PC-3 (cell line): ENCODE data around the gene OR2AG1. TPM values are rescaled to one million over a fixed set of nuclear protein-coding genes. Genes with fewer than 3 reads are reported as not detected.

Experiments
- ATAC-seq: fragments of 200-7000 bp; cut with Tn5 transposase; 2 replicates; pipeline ENCODE4 v1.9.1; 2020; ENCODE audit warnings: mild to moderate bottlenecking, moderate library complexity
- BruUV-seq: library from RNA; stranded (reverse); fragments of 400-500 nt; replicated peaks from 2 replicates; lab custom pipeline; 2021; lab: Mats Ljungman, UMichigan
- CTCF ChIA-PET: fragments of 300-600 bp; sonication (Branson Sonifier 250); formaldehyde crosslinking; loops from one replicate; lab custom pipeline; 2022; ENCODE audit warnings: antibody characterized with exemption; lab: Charles Lee
- POLR2A ChIA-PET: fragments of 300-600 bp; sonication (Branson Sonifier 250); formaldehyde crosslinking; loops from one replicate; lab custom pipeline; 2022; ENCODE audit warnings: antibody characterized with exemption; ENCODE audit not compliant: unreplicated experiment; lab: Charles Lee
- DNase-seq: peaks from one replicate; pipeline ENCODE4 v3.0.0-alpha.2; 2015
- H2AFZ ChIP-seq: fragments of 300-600 bp; sonication (generic); 2 replicates; pipeline ENCODE4 v1.6.0; 2016; ENCODE audit warnings: antibody characterized with exemption, low read length
- H3F3A ChIP-seq: fragments of 300-600 bp; sonication (generic); one replicate; pipeline ENCODE4 v1.6.0; 2017; ENCODE audit warnings: antibody characterized with exemption, low read length, control low read depth, mild to moderate bottlenecking; ENCODE audit not compliant: unreplicated experiment
- H3K27ac ChIP-seq: fragments of 300-600 bp; sonication (generic); 2 replicates; pipeline ENCODE4 v1.5.1; 2016; ENCODE audit warnings: mild to moderate bottlenecking, low read length
- H3K27me3 ChIP-seq: fragments of 300-600 bp; sonication (generic); 2 replicates; pipeline ENCODE4 v1.6.1; 2016; ENCODE audit warnings: low read length, mixed read lengths
- H3K36me3 ChIP-seq: fragments of 300-600 bp; sonication (generic); 2 replicates; pipeline ENCODE4 v1.6.1; 2016; ENCODE audit warnings: low read depth, mixed run types, low read length, mixed read lengths
- H3K4me1 ChIP-seq: fragments of 300-600 bp; sonication (generic); 2 replicates; pipeline ENCODE4 v1.5.1; 2016; ENCODE audit warnings: low read length; ENCODE audit not compliant: insufficient read depth
- H3K4me2 ChIP-seq: fragments of 300-600 bp; sonication (generic); 2 replicates; pipeline ENCODE4 v1.6.0; 2016; ENCODE audit warnings: low read length
- H3K4me3 ChIP-seq: fragments of 300-600 bp; sonication (generic); 2 replicates; pipeline ENCODE4 v1.5.1; 2016; ENCODE audit warnings: mild to moderate bottlenecking, low read length, mixed read lengths
- H3K79me2 ChIP-seq: fragments of 300-600 bp; sonication (generic); 2 replicates; pipeline ENCODE4 v1.6.1; 2017; ENCODE audit warnings: low read length, mixed read lengths
- H3K9ac ChIP-seq: fragments of 300-600 bp; sonication (generic); 2 replicates; pipeline ENCODE4 v1.6.0; 2016; ENCODE audit warnings: mild to moderate bottlenecking, low read length
- H3K9me2 ChIP-seq: fragments of 300-600 bp; sonication (generic); replicated peaks from 2 replicates; pipeline ENCODE4 v1.6.1; 2016; ENCODE audit warnings: mixed run types, low read length, mixed read lengths
- H3K9me3 ChIP-seq: fragments of 300-600 bp; sonication (generic); 2 replicates; pipeline ENCODE4 v1.6.1; 2016; ENCODE audit warnings: low read length, mixed read lengths
- H4K20me1 ChIP-seq: fragments of 300-600 bp; sonication (generic); 2 replicates; pipeline ENCODE4 v1.6.1; 2016; ENCODE audit warnings: low read length, mixed read lengths
- EZH2 ChIP-seq: fragments of 300-600 bp; sonication (generic); IDR thresholded peaks from one replicate; pipeline ENCODE4 v1.6.1; 2017; ENCODE audit warnings: antibody characterized with exemption, mild to moderate bottlenecking, low read length; ENCODE audit not compliant: unreplicated experiment
- EZH2phosphoT487 ChIP-seq: fragments of 300-600 bp; sonication (generic); IDR thresholded peaks from 2 replicates; pipeline ENCODE4 v1.6.1; 2018; ENCODE audit warnings: mild to moderate bottlenecking, antibody characterized with exemption, low read length, borderline replicate concordance
- intact Hi-C: fragments of 100-400 bp; cut with micrococcal nuclease; formaldehyde crosslinking; loops from 2 replicates; pipeline ENCODE4 v1.9.0; 2023
- total RNA-seq: library from RNA; depleted of rRNA; stranded (reverse); fragments of >200 nt; gene quantifications from 2 replicates; pipeline ENCODE4 v1.2.3, GENCODE V29; 2014; rRNA removed
- TF ChIP-seq, protein P1 (sequence below): fragments of 300-600 bp; sonication (generic); conservative IDR thresholded peaks from 2 replicates; pipeline ENCODE4 v1.5.1; 2017; ENCODE audit warnings: antibody characterized with exemption, low read depth, mild to moderate bottlenecking, low read length

The OR2AG1 gene
- total RNA-seq, 1 experiment from 2014 or later = not detected

DNA sequence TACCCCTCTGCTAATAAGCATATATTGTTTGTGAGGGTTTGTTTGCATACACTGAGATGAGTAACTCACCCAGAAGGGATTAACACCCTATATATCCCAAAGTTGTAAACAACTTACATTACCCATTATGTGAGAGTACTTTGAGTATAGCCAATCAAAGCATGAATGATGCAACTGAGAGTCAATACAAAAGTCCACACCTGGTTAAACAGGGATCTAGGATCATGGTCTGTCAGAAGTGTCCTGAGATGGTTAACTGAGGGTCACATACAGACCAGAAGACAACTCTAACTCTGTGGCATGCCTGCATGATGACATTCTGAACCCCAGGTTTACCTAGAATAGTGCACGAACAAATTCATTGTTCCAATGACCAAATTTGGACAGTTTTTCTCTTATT, 45.3 kb downstream of the OR2AG1 start:
- H3F3A ChIP-seq = no peaks in the 10 kb centered on the region
- H3K36me3 ChIP-seq = no peaks in the 10 kb centered on the region
- CTCF ChIA-PET = interaction anchor here (0.6 kb wide), 1 partner anchor 92 kb away, joined by 5 read pairs; no protein-coding TSS in a partner anchor
- H2AFZ ChIP-seq = no peak overlapping the region
- no peak for DNase-seq
- BruUV-seq = no TSS peak
- no peaks in the 10 kb centered on the region for H4K20me1 ChIP-seq
- H3K9ac ChIP-seq = no peak overlapping the region
- ATAC-seq = no peak
- H3K27me3 ChIP-seq = no peaks in the 10 kb centered on the region
- TF ChIP-seq EZH2phosphoT487 = no peak
- TF ChIP-seq, protein P1, sequence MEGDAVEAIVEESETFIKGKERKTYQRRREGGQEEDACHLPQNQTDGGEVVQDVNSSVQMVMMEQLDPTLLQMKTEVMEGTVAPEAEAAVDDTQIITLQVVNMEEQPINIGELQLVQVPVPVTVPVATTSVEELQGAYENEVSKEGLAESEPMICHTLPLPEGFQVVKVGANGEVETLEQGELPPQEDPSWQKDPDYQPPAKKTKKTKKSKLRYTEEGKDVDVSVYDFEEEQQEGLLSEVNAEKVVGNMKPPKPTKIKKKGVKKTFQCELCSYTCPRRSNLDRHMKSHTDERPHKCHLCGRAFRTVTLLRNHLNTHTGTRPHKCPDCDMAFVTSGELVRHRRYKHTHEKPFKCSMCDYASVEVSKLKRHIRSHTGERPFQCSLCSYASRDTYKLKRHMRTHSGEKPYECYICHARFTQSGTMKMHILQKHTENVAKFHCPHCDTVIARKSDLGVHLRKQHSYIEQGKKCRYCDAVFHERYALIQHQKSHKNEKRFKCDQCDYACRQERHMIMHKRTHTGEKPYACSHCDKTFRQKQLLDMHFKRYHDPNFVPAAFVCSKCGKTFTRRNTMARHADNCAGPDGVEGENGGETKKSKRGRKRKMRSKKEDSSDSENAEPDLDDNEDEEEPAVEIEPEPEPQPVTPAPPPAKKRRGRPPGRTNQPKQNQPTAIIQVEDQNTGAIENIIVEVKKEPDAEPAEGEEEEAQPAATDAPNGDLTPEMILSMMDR = no peak
- TF ChIP-seq EZH2 = no peak
- intact Hi-C loops = no loop called here
- no peaks in the 10 kb centered on the region for H3K79me2 ChIP-seq
- no peak overlapping the region for H3K4me2 ChIP-seq
- no peaks in the 10 kb centered on the region for H3K4me1 ChIP-seq
- H3K4me3 ChIP-seq = no peak overlapping the region
- H3K9me2 ChIP-seq = no peaks in the 10 kb centered on the region
- POLR2A ChIA-PET = no interaction called here
- H3K9me3 ChIP-seq = no peaks in the 10 kb centered on the region
- H3K27ac ChIP-seq = no peak overlapping the region

DNA sequence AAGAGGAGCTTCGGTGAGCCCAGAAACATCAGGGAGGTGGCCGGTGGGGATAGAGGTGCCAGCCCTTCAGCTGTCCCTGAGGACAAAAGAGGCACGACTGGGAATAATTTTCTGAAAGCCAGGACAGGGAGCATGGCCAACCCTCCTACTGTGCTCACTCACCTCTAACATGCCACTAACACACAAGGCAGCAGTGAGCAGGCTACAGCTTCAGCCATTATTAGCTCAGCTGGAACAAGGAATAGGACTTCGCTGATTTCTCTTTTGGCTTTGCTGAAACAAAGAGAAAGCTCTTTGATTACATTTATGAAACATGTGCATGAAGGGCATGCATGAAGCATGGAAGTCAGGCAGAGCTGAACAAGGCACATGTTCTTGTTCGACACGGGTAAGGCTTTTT, 50.5 kb downstream of the OR2AG1 start:
- no TSS peak for BruUV-seq
- ATAC-seq (no peak), DNase-seq (no peak)
- no peak overlapping the region for H2AFZ ChIP-seq
- H3K4me3 ChIP-seq = no peak overlapping the region
- no peaks in the 10 kb centered on the region for H3K9me2 ChIP-seq
- no peaks in the 10 kb centered on the region for H3K9me3 ChIP-seq
- no peaks in the 10 kb centered on the region for H4K20me1 ChIP-seq
- no peaks in the 10 kb centered on the region for H3K36me3 ChIP-seq
- H3K79me2 ChIP-seq = no peaks in the 10 kb centered on the region
- no peak overlapping the region for H3K9ac ChIP-seq
- no peaks in the 10 kb centered on the region for H3K27me3 ChIP-seq
- CTCF ChIA-PET = no interaction called here
- TF ChIP-seq, protein P1 = no peak
- TF ChIP-seq EZH2phosphoT487 (no peak), EZH2 (no peak)
- H3F3A ChIP-seq = no peaks in the 10 kb centered on the region
- no peak overlapping the region for H3K4me2 ChIP-seq
- no peaks in the 10 kb centered on the region for H3K4me1 ChIP-seq
- POLR2A ChIA-PET = no interaction called here
- intact Hi-C loops = no loop called here
- H3K27ac ChIP-seq = no peak overlapping the region

DNA sequence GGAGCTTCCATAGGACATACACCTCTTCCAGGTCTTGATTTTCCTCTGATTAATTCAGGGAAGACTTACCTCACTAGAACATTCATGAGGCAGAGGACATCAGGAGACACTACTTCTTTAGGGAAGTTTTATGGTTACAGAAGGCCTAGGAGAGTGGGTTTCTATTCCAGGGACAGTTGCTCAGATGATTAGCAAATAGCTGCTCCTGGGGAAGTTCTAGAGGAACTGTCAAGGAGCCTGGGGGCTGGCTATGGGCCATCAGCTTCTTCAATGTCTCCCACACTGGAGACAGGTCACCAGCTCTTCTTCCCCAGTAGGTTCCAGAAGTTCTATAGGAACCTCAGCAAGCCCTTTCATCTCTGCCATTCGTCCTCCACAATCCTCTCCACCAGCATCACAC, 51.2 kb downstream of the OR2AG1 start:
- TF ChIP-seq, protein P1 = no peak
- no peak for TF ChIP-seq EZH2
- no peak for TF ChIP-seq EZH2phosphoT487

More for the DNA sequence above, 51.2 kb downstream of the OR2AG1 start:
- ATAC-seq (no peak), DNase-seq (no peak)
- CTCF ChIA-PET = no interaction called here
- no peaks in the 10 kb centered on the region for H3K79me2 ChIP-seq
- POLR2A ChIA-PET = no interaction called here
- no peaks in the 10 kb centered on the region for H3F3A ChIP-seq
- no peak overlapping the region for H3K27ac ChIP-seq
- H3K4me1 ChIP-seq = no peaks in the 10 kb centered on the region
- no peaks in the 10 kb centered on the region for H4K20me1 ChIP-seq
- H3K9ac ChIP-seq = no peak overlapping the region
- H3K27me3 ChIP-seq = no peaks in the 10 kb centered on the region
- intact Hi-C loops = no loop called here
- no peaks in the 10 kb centered on the region for H3K36me3 ChIP-seq
- BruUV-seq = no TSS peak
- H2AFZ ChIP-seq = no peak overlapping the region
- H3K4me2 ChIP-seq = no peak overlapping the region
- H3K9me2 ChIP-seq = no peaks in the 10 kb centered on the region
- H3K4me3 ChIP-seq = no peak overlapping the region
- H3K9me3 ChIP-seq = no peaks in the 10 kb centered on the region

Other genes with a start within 250 kb of the OR2AG1 start
- 15.1 and 16.9 TPM in 2 replicates for gene RRP8, start 179.4 kb upstream of the OR2AG1 start, total RNA-seq
- gene ILK, start 179.2 kb upstream of the OR2AG1 start, total RNA-seq = 73.0 and 73.9 TPM in 2 replicates
- 102 and 128 TPM in 2 replicates for gene TAF10, start 170.8 kb upstream of the OR2AG1 start, total RNA-seq
- gene TPP1, start 163.6 kb upstream of the OR2AG1 start, total RNA-seq = 21.6 and 48.3 TPM in 2 replicates
- gene DCHS1, start 127.2 kb upstream of the OR2AG1 start, total RNA-seq = under 0.01 TPM in 1 of 2 replicates, not detected in the other
- 72.5 and 78.1 TPM in 2 replicates for gene MRPL17, start 99.7 kb upstream of the OR2AG1 start, total RNA-seq
- 0.15 TPM in 1 of 2 replicates, not detected in the other for gene OR2AG2, start 11.0 kb upstream of the OR2AG1 start, total RNA-seq
- 0.06 and 0.07 TPM in 2 replicates for gene OR6A2, start 16.7 kb downstream of the OR2AG1 start, total RNA-seq
- gene OR10A5, start 62.7 kb downstream of the OR2AG1 start, total RNA-seq = not detected in 2 replicates
- gene OR10A2, start 80.0 kb downstream of the OR2AG1 start, total RNA-seq = not detected in 2 replicates
- gene OR10A4, start 93.6 kb downstream of the OR2AG1 start, total RNA-seq = not detected in 2 replicates
- 0.11 TPM in 1 of 2 replicates, not detected in the other for gene OR2D2, start 109.5 kb downstream of the OR2AG1 start, total RNA-seq
- gene OR2D3, start 138.0 kb downstream of the OR2AG1 start, total RNA-seq = not detected in 2 replicates
- gene ZNF215, start 143.4 kb downstream of the OR2AG1 start, total RNA-seq = 4.5 and 5.4 TPM in 2 replicates
- 0.58 and 1.4 TPM in 2 replicates for gene ZNF214, start 237.3 kb downstream of the OR2AG1 start, total RNA-seq
- gene NLRP14, start 237.5 kb downstream of the OR2AG1 start, total RNA-seq = 0.11 TPM in 1 of 2 replicates, not detected in the other